Colonic mucosa (tissue), 4 donors: ENCODE results near the gene EPSTI1. TPM values are rescaled to one million over a fixed set of nuclear protein-coding genes. Genes with fewer than 3 reads are reported as not detected.

Source experiments
- DNase-seq: peaks from one replicate; pipeline ENCODE4 v3.0.0-alpha.2; 2020
- H3K27ac ChIP-seq: fragments of 200-600 bp; one replicate; pipeline ENCODE4 v1.8.0; 2021
- H3K27me3 ChIP-seq: fragments of 200-600 bp; one replicate; pipeline ENCODE4 v1.8.0; 2021
- H3K36me3 ChIP-seq: fragments of 200-600 bp; one replicate; pipeline ENCODE4 v1.8.0; 2021
- H3K4me1 ChIP-seq: fragments of 200-600 bp; one replicate; pipeline ENCODE4 v1.8.0; 2021; ENCODE audit warnings: mild to moderate bottlenecking
- H3K4me3 ChIP-seq: fragments of 200-600 bp; one replicate; pipeline ENCODE4 v1.8.0; 2021
- H3K9ac ChIP-seq, 2 donors: one replicate each; pipeline ENCODE4 v1.7.0; 2013; ENCODE audit warnings: control low read depth in 2 of 2, low read depth in 2 of 2, low read length in 2 of 2
- H3K9me3 ChIP-seq: fragments of 200-600 bp; one replicate; pipeline ENCODE4 v1.8.0; 2021
- CTCF ChIP-seq: fragments of 200-600 bp; IDR thresholded peaks from one replicate; pipeline ENCODE4 v1.8.0; 2022; ENCODE audit warnings: antibody characterized with exemption, mild to moderate bottlenecking
- intact Hi-C: fragments of 100-400 bp; cut with DNase I; formaldehyde crosslinking; loops from one replicate; pipeline ENCODE4 v1.14.1; 2022
- total RNA-seq, 2 donors: library from RNA; stranded (reverse); fragmentation: NEBNext Ultra II Directional in 1 of 2; extraction: Animal tissue kit (Norgen Biotek cat#: 25700) in 1 of 2; gene quantifications; one replicate each; pipeline ENCODE4 v1.2.1, GENCODE V29; 2021
- donor health status: healthy.
- donor health status: DM: no; HTN: no; CAD: no.
- donor health status: DM: no; HTN: no; CAD: no.

EPSTI1 gene
- total RNA-seq, 2 donors from 2014 or later = 5.4 to 16.8 TPM

GRCh38 chr13:43014162-43014561 is 22.1 kb upstream of the EPSTI1 start:
- Histone ChIP-seq H3K4me3 (no peak overlapping the region), H3K36me3 (no peaks in the 10 kb centered on the region), H3K4me1 (no peaks in the 10 kb centered on the region), H3K9ac (no peak overlapping the region), H3K27ac (no peak overlapping the region), H3K27me3 (no peaks in the 10 kb centered on the region), H3K9me3 (no peaks in the 10 kb centered on the region)
- intact Hi-C loops = no loop called here
- no peak for TF ChIP-seq CTCF
- DNase-seq = no peak

GRCh38 chr13:43009506-43009905 is 17.5 kb upstream of the EPSTI1 start:
- Histone ChIP-seq H3K36me3 (no peaks in the 10 kb centered on the region), H3K9ac (no peak overlapping the region), H3K4me3 (no peak overlapping the region), H3K4me1 (no peaks in the 10 kb centered on the region), H3K27me3 (no peaks in the 10 kb centered on the region), H3K9me3 (no peaks in the 10 kb centered on the region), H3K27ac (no peak overlapping the region)
- intact Hi-C loops = no loop called here
- TF ChIP-seq CTCF = no peak
- no peak for DNase-seq

GRCh38 chr13:43008596-43008995 is 16.6 kb upstream of the EPSTI1 start:
- DNase-seq = no peak
- Histone ChIP-seq H3K27ac (no peak overlapping the region), H3K36me3 (no peaks in the 10 kb centered on the region), H3K4me3 (no peak overlapping the region), H3K4me1 (no peaks in the 10 kb centered on the region), H3K9me3 (no peaks in the 10 kb centered on the region), H3K9ac (no peak overlapping the region), H3K27me3 (no peaks in the 10 kb centered on the region)
- intact Hi-C loops = no loop called here
- no peak for TF ChIP-seq CTCF

GRCh38 chr13:43006893-43007631 is 15.0 kb upstream of the EPSTI1 start:
- no peak for TF ChIP-seq CTCF
- Histone ChIP-seq H3K4me1 (no peaks in the 10 kb centered on the region), H3K9ac (no peak overlapping the region), H3K9me3 (no peaks in the 10 kb centered on the region), H3K36me3 (no peaks in the 10 kb centered on the region), H3K27me3 (no peaks in the 10 kb centered on the region), H3K27ac (no peak overlapping the region), H3K4me3 (no peak overlapping the region)
- intact Hi-C loops = no loop called here
- DNase-seq = no peak

- intact Hi-C loops = no loop called here
- H3K4me1 ChIP-seq = no peaks in the 10 kb centered on the region
- H3K9ac ChIP-seq = no peak overlapping the region
- DNase-seq = no peak
- H3K36me3 ChIP-seq = no peaks in the 10 kb centered on the region
- H3K27ac ChIP-seq = no peak overlapping the region
- TF ChIP-seq CTCF = no peak
- H3K27me3 ChIP-seq = no peaks in the 10 kb centered on the region
- no peaks in the 10 kb centered on the region for H3K9me3 ChIP-seq
- H3K4me3 ChIP-seq = no peak overlapping the region
Measured at GRCh38 chr13:43005460-43006236, 13.6 kb upstream of the EPSTI1 start.
